Vagina (tissue), 2 donors: ENCODE measurements around the gene ELAC2.

Experiments used
- POLR2A ChIP-seq, 2 donors: fragments of 450-650 bp; IDR thresholded peaks; one replicate each; pipeline ENCODE4 v1.6.1; 2017; ENCODE audit warnings: antibody characterized with exemption in 2 of 2, mild to moderate bottlenecking in 2 of 2, moderate library complexity in 2 of 2
- TF ChIP-seq, protein P1 (sequence below), 3 experiments: fragments of 450-650 bp in 2 of 3; fragments of 200-600 bp in 1 of 3; sonication (generic) in 1 of 3; IDR thresholded peaks; one replicate each; pipeline ENCODE4 v1.5.1; 2017 to 2019; ENCODE audit warnings: antibody characterized with exemption in 3 of 3, mild to moderate bottlenecking in 2 of 3, moderate library complexity in 2 of 3

DNA sequence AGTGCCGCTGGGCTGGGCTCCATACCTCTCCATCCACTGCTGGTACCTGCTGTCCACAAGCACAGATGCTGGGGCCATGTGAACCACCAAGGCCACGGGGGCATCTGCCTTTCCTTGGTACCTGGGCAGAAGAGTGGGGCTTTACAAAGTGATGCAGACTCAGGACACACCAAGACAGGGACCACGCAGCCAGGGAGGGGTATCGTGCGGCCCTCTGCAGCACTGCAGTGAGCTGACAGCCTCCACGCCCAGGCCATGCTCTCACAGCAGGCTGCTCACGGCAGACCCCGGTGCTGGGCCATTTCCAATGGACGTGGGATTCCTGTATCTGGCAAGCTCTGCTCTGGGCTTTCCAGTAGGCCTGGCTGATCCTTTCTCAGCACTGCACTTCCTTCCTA, 14.4 kb downstream of the ELAC2 start:
- TF ChIP-seq, protein P1, sequence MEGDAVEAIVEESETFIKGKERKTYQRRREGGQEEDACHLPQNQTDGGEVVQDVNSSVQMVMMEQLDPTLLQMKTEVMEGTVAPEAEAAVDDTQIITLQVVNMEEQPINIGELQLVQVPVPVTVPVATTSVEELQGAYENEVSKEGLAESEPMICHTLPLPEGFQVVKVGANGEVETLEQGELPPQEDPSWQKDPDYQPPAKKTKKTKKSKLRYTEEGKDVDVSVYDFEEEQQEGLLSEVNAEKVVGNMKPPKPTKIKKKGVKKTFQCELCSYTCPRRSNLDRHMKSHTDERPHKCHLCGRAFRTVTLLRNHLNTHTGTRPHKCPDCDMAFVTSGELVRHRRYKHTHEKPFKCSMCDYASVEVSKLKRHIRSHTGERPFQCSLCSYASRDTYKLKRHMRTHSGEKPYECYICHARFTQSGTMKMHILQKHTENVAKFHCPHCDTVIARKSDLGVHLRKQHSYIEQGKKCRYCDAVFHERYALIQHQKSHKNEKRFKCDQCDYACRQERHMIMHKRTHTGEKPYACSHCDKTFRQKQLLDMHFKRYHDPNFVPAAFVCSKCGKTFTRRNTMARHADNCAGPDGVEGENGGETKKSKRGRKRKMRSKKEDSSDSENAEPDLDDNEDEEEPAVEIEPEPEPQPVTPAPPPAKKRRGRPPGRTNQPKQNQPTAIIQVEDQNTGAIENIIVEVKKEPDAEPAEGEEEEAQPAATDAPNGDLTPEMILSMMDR (IDR thresholded peaks at IDR 0.05) = no peak
- no peak for TF ChIP-seq POLR2A (IDR thresholded peaks at IDR 0.05)
